GM12872 (cell line): ENCODE results near the gene CNPY1.

Experiments
- TF ChIP-seq, protein P1 (sequence below): IDR thresholded peaks from 3 replicates; pipeline ENCODE4 v1.5.1; 2011; ENCODE audit warnings: low read depth, mild to moderate bottlenecking, low read length, moderate library complexity; ENCODE audit not compliant: insufficient read depth

The CNPY1 gene

DNA sequence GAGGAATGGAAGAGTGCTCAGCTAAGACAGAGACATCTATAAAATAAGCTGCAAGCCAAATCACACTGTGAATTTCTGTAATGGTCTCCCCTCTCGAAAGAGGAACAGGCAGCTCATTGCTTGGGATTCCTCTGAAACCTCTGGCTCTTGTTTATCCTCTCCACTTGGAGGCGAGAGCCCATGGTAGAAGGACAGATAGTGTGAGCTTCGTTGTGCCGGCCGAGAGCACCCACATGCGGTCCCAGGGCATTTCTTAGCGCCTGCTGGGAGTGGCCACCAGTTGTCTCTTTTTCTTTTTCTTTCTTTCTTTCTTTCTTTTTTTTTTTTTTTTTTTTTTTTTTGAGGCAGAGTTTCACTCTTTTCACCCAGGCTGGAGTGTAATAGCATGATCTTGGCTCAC lies 26.2 kb downstream of the CNPY1 start:
- TF ChIP-seq, protein P1, sequence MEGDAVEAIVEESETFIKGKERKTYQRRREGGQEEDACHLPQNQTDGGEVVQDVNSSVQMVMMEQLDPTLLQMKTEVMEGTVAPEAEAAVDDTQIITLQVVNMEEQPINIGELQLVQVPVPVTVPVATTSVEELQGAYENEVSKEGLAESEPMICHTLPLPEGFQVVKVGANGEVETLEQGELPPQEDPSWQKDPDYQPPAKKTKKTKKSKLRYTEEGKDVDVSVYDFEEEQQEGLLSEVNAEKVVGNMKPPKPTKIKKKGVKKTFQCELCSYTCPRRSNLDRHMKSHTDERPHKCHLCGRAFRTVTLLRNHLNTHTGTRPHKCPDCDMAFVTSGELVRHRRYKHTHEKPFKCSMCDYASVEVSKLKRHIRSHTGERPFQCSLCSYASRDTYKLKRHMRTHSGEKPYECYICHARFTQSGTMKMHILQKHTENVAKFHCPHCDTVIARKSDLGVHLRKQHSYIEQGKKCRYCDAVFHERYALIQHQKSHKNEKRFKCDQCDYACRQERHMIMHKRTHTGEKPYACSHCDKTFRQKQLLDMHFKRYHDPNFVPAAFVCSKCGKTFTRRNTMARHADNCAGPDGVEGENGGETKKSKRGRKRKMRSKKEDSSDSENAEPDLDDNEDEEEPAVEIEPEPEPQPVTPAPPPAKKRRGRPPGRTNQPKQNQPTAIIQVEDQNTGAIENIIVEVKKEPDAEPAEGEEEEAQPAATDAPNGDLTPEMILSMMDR, result no peak

- TF ChIP-seq, protein P1, result no peak
Observed at GRCh38 chr7:155518633-155519032, 27.7 kb downstream of the CNPY1 start.

DNA sequence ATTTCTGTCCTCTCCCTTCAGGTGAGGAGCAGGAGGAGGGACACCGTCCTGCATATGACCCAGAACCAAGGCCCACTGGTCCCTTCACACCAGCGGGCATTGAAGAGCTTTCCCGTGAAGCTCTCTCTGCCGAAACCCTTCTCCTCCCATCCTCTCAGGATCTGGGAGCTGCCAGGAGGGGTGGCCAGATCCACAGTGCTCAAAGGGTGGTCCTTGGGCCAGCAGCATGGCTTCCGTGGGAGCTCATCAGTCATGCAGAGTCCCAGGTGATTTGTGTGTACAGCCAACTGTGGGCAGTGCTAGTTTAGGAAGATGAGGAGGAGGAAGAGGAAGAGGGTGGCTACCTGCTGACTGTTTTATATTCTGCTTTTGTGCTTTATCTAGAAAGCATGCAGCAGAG lies 28.4 kb downstream of the CNPY1 start:
- TF ChIP-seq, protein P1, result no peak

- TF ChIP-seq, protein P1, result no peak
Observed at GRCh38 chr7:155517452-155517851, 28.9 kb downstream of the CNPY1 start.

GRCh38 chr7:155516466-155516865 lies 29.9 kb downstream of the CNPY1 start:
- TF ChIP-seq, protein P1, result no peak

DNA sequence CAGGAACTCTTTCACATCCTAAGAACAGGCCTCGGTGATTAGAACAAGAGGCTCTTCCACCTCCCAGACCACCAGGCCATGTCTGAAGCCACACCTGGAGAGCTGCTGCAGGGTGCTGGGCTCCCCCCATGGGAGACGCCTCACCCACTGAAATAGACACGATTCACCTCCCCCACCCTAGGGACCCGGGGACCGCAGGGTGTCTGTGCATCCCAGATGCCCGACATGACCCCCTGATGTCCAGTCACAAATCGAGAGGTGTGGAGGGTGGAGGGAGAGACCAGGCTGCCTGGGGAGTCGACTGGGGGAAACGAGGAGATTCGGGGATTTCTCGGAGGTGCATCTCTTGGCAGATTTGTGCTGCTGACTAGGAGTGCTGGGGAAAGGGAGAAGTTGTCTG lies 31.0 kb downstream of the CNPY1 start:
- TF ChIP-seq, protein P1, result no peak

GRCh38 chr7:155514296-155514695 lies 32.1 kb downstream of the CNPY1 start:
- TF ChIP-seq, protein P1, result no peak
